HG03439 (cell line): ENCODE results near the gene PSMC1.
"Not testable (repeated sequence)": the region's sequence is repeated elsewhere in the genome, so short reads cannot be mapped to it uniquely, and the experiment has no call there.

Experiments used
- ATAC-seq: cut with Tn5 transposase; IDR thresholded peaks from one replicate; pipeline ENCODE4 v1.9.1; 2021; ENCODE audit warnings: mild to moderate bottlenecking, moderate library complexity; ENCODE audit not compliant: unreplicated experiment

The PSMC1 gene

DNA sequence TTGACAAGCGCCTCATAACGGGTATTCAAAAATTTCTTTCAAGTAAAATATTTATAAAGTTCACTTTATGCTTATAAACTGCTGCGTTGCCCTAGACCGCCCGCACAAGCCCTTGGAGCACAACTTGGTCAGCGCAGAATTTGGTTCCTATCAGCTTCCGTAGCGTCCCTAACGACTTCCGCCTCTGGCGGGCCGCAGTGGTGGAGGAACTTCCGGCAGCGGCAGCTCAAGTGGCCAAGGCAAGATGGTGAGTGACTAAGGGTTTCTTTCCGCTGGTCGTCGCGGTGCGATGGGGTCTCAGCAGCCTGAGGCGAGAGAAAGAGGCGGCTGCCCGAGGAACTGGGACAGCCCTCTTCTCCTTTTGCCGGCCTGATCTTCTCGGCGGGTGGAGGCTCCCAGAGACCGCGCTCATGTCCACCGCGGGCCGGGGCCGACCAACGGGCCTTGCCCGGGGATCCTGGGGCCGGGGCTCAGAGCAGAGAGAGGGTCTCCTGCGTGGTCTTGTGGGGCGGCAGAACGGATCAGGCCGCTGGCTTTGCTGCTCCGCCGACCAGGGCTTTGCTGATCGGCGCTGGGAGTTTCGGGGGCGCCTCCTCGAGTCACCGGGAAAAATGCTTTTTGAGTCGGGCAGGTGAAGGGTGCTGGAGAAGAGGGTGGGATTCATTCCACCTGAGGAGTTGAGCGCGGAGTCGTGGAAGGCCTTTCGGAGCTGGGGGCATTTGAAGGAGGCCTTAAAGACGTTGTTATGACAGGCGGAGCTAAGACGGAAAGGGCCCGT is at the start of gene PSMC1:
Gene PSMC1 (plus strand): TSS at position 200 of the 778 bp plus-strand sequence. CDS start 45 bp downstream, at position 245.
- peak; percentile 93 for ATAC-seq

DNA sequence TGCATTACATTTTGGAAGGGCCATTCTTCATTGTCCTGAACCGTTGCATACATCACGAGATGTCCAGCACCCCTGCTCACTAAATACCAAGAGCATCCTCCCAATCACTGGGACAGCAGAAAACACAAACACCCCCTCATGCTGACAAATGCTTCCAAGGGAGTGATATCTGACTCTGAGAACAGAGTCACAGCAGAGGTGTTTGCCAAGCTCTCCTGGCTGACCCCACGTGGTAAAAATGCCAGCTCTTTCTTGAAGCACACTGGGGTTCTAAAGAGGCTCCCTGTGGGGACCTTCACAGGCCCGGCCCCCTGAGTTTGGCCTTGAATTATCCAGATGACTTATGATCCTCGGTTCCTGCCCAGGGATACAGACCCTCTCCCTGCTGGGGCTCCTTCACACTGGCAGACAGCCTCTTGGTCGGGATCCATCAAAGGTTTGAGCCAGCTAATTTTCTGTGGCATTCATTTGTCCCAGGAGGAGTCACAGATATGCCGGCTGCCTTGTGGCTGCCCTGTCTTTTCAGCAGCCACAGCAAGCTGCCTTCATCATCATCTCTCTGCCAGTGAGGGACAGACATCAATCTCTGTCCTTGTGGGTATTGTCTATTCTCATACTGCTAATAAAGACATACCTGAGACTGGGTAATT is 43.1 kb upstream of the PSMC1 start:
- no peak for ATAC-seq

DNA sequence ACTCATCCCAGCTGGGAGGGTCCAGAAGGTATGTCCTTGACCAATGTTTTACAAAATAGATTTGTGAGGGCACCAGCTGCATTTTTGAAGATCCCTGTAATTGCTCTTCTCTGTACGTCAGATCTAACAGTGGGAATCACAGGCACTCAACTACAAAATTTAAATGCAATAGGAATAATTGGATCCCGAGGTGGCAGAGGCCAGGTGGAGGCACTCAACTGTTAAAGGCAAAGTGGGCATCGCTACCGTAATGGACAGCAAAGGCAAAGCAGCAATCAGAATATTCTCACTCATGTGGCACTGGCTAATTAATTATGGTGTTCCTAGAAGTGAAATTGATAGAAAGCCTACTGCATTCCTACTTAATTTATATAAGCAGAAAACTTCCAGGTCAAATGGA is 27.9 kb upstream of the PSMC1 start:
- no peak for ATAC-seq

DNA sequence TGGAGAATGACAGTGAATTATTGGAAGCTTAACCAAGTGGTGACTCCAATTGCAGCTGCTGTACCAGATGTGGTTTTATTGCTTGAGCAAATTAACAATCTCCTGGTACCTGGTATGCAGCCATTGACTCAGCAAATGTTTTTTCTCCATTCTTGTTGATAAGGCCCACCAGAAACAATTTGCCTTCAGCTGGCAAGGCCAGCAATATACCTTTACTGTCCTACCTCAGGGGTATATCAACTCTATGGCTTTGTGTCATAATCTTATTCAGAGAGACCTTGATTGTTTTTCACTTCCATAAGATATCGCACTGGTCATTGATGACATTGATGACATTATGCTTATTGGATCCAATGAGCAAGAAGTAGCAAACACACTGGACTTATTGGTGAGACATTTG is 26.4 kb upstream of the PSMC1 start:
- ATAC-seq = not testable (repeated sequence)

DNA sequence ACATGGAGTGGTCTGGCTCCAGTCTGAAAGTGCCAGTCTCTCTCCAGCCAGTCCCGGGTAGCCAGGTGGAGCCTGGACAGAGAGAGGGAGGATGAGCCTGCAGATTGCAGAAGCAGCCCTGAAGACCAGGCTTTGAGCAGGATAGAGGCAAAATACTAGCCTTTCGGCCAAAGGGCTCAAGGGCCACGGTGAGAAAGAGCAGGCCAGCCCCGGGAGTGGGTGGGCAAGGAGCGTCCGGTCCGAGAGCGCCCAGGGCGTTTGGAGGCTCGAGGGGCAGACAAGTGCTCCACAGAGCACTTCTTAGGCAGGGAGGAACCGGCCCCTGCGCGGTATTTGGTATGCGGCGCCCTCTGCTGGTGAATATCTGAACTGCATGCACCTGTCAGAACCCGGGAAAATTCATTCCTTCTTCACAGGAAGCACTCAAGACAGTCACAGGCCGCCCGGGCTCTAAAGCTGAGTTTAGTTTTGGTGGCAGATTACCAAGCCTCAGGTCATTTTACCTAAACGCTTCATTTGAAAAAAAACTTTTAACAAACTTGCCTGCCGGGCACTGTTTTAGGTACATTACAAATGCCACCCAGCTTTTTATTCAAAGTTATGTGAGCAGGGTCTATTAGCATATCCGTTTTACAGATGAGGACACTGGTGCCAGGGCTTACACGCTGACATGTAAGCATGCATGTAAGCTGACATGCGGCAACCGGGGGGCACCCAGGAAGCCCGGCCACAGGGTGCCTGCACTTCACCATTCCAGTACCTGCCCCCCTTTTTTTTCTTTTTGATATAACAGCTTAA is 21.0 kb upstream of the PSMC1 start:
- ATAC-seq = peak; percentile 79

DNA sequence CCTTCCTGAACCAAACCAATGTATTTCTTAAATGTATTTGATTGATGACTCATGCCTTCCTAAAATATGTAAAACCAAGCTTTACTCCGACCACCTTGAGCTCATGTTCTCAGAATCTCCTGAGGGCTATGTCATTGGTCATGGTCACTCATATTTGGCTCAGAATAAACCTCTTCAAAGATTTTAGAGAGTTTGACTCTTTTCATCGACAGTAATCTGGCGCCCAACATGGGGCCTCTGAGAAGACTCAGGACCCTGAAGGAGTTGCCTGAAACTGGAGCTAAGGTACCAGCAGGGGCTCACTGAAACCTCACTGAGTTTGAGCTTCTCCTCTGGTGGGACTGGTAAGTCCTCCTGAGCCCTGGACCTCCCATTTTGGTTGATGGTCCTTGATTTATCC is 17.2 kb upstream of the PSMC1 start:
- no peak for ATAC-seq

DNA sequence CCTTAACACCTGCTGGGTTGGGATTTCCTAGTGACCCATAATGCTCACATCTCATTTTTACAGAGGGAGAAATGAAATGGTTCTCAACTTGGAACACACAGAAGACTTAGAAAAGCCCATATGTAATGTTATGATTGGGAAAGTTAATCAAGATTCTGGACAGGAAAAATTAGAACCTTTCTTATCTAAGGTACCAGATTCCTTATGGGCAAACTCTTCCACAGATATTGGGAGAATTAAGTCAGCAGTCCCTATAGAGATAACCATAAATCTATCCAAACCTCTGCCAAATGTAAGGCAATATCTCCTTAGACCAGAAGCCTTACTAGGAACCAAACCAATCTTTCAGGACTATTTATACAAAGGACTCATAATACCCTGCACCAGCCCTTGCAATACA is 13.9 kb upstream of the PSMC1 start:
- ATAC-seq = no peak

DNA sequence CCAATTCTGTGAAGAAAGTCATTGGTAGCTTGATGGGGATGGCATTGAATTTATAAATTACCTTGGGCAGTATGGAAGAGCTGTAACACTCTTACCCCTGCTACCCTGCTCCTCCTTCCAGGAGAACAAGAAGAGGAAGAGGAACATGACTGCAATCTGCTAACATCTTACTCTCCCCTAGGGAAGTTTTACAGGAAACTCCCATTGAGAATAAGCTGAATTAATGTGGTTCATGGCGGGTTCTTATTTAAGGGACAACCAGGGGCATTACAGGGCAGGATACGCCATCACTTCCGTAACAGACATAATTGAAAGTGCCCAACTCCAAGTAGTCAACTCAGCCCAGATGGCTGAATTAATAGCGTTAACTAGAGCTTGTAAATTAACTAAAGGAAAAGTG is 9.4 kb upstream of the PSMC1 start:
- no peak for ATAC-seq

DNA sequence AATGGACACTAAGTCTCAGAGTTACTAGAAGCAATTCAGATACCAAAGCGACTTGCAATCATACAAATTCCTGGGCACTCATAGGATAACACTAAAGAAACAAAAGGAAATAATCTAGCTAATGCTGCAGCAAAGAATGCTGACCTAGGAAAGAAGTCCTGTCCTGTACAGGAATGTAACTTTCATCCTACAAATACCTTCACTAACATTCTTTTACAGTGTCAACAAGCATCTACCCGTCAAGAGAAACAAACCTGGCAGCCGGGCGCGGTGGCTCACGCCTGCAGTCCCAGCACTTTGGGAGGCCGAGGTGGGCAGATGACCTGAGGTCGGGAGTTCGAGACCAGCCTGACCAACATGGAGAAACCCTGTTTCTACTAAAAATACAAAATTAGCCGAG is 8.9 kb upstream of the PSMC1 start:
- ATAC-seq = not testable (repeated sequence)

DNA sequence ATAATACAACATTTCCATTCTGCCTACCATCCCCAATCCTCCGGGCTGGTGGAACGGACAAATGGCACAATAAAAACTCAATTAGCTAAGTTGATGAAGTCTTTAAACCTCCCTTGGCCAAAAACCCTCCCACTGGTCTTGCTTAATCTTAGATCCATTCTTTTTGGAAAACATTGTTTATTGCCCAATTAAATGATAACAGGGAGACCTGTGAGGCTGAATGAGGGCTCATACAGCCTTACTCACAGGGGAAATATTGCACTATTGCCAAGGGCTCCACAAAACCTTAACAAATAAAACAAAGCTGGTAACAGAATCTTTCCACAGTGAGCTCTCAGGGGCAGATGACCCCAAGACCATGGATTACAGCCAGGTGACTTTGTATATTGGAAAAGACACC is 7.8 kb upstream of the PSMC1 start:
- ATAC-seq = no peak

DNA sequence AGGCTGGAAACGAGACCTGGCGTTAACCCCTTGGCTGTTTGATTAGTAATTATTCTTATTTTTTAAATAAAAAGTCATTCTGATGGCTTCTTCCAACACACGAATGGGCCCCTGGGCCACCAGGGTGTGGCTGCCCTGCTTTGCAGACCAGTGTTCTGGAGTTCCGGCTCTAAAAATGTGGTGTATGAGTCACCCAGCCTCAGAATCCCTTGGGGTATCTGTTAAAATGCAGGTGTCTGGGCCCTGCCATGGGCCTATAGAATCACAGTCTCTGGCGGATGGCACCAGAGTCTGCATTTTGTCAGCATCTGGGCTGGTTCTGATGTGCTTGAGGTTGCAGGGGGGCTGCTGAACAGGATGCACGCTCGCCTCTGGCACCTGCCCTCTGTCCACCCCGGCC is 2.5 kb upstream of the PSMC1 start:
- no peak for ATAC-seq

DNA sequence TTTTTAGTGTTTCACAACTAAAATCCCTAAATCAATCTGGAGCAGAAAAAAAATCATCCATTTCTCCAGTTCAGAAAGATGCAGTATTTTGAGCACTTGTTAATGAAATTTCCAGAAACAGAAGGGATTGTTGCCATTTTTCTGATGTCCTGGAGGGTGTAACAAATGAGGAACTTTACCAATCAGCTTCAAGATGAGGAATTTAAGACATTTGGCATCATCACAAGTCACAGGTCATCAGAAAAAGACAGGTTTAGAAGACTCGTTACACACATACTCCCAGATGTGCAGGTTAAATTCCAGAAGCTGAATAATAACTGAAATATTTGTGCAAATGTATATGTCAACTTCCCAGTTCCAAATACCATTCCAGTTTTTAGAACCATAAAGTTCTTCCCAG is 482 bp upstream of the PSMC1 start:
- no peak for ATAC-seq

DNA sequence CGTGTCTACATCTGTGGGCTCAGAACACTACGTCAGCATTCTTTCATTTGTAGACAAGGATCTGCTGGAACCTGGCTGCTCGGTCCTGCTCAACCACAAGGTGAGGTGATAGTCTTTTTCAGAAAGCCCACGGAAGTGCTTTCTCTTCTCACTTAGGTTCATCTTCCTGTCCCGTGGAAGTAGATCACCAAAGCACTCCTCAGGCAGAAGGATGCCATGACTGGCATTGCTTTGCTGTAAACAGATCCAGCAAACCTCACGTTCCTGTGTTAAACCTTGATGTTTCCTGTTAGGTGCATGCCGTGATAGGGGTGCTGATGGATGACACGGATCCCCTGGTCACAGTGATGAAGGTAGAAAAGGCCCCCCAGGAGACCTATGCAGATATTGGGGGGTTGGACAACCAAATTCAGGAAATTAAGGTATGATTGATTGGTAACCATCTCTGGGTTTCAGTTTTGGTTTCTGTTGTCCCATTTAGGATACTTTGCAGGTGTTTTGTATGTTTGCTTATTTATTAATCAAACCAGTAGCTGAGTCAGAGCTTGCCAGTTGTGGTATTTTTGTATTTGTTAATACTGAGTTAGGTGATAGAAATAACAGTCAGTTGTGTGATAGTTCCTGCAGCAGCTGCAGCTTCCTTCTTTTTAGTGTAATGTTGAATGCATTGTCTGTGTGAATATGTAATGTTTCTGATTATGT is 7.5 kb downstream of the PSMC1 start:
- ATAC-seq = peak; percentile 62

DNA sequence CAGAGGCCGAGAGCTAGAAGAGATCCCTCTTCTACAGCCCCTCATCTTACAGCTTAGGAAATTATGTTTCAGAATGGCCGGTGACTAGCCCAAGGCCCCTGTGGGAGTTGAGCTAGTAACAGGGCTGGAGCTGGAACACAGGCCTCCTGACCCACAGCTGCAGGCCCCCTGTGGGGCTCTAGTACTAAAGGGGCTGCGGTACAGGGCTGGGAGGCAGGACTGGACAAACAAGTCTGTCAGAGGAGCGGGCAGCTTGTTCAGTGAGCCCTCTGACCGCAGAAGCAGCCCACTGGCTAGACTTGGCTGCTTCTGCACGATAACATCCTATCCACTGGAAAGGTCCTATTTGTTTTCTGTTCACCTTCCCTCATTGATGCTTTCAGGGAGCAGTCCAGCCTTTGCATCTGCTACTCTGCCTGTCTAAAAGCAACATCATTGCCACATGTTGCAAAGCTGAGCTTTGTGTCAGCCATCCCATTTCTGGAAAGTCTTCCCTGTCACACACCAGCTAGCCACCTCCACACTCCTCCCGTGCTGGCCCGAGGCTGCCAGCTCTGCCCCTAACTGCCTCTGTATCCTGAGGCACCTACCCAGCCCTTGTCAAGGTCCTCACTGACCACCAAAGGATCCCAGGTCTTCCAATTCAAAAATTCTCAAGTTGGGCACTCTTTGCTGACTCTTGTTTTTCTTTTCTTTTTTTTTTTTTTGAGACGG is 10.2 kb downstream of the PSMC1 start:
- ATAC-seq = no peak

DNA sequence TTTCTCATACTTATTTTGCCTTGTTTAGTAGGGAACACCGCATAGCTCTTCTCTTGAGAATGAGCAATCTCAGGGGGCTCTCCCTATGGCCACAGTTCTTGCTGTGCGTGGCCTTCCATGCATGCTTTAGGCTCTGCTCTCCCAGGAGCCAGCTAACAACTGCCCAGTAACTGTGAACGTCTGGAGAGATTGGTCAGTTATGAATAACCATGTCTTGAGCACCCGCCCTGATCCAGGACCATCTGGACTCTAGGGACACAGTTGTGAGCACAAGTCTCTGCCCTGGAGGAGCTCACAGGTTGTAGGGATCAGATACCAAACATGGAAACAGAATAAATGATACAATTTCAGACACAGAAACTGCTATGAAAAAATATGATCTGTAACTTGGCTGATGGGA is 12.1 kb downstream of the PSMC1 start:
- no peak for ATAC-seq

DNA sequence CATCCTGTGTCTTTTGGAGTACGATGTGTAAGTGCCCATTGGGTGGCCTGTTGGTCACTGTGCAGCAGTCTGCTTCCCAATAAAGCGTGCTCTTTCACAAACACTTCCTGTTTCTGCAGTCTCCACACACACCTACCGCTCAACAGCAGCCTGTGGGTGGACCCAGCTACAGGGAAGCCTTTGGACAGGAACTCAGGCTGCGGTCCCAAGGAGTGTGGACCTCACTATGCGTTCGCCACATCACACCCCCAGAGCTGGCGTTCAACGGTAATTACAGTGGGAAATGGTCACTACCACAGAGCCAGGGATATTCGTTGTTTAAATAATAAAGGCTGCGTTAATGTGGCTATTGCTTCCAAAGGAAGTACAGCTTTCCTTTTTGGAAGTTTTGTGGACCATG is 16.2 kb downstream of the PSMC1 start:
- no peak for ATAC-seq

DNA sequence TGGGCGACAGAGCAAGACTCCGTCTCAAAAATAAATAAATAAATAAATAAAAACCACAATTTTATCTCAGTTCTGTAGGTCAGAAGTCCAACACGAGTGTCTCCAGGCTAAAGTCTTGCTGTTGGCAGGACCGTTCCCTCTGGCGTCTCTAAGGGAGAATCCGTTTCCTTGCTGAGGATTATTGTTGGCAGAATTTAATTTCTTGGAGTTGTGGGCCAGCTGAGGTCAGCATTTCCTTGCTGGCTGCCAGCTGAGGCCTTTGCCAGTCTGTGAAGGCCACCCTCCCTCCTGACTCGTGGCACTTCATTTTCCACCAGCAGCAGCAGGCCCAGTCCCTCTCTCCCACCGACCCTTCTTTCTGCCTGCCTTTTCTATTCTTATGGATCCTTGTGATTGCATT is 17.2 kb downstream of the PSMC1 start:
- ATAC-seq = no peak

DNA sequence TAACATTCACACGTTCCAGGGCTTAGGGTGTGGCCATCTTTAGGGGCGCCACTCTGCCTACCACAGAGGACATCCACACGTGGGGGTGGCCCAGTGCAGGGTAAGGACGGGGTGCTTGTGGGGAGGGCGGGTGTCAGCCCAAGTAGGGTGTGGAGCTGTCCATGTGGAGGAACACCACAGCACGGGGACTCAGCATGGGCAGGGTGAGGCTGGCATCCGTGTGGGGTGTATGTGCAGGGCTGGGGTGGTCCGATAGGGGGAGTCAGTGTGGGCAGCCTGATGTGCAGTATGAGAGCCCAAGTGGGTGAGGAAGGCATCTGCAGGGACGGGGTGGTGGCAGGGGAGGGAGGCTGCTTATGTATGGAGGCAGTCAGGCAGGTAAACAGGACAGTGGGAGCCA is 17.7 kb downstream of the PSMC1 start:
- no peak for ATAC-seq

DNA sequence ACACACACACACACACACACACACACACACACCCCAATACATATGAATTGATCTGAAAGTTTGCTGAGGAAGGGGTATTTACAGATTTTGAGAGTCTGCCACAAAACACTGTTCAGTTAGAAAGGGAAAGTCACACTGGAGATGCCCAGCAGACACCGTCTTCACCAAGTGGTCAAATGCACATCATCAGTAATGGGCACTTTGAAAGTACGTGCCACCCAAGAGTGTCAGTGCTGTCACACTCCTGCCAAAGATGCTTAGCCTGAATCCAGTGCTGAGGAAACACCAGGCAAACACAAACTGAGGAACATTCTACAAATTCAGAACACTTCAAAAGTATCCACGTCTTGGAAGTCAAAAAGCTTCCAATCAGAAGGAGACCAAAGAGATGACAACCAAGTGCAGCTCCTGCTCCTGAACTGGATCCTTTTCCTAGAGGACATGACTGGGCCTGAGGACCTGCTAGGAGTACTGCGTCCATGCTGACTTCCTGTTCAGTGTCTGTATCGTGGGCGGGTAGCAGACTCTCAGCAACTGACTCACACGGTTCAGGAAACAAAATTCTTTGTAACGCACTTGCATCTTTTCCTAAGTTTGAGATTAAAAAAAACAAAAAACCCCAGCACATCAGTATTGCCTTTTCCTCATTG is 18.6 kb downstream of the PSMC1 start:
- ATAC-seq = no peak

DNA sequence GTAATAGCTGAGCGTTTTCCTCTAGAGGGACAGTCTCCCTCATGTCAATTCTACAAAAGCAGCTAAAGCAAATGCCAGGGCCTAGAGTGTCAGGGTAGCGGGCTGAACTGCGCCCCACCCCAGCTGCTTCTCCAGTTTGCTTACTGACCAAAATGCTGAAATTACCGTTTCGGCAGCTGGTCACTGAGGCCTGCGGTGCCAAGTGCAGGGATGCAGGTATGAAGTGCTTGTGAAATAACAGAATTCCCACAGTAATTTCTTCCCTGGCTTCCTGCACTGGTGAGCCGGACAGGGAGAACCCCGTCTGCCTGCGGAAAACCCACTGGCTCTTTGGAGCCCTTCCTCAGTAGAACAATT is 19.1 kb downstream of the PSMC1 start:
- no peak for ATAC-seq
